Stomach (tissue), 9 donors: ENCODE results near the gene TMCO4. TPM values are rescaled to one million over a fixed set of nuclear protein-coding genes. Genes with fewer than 3 reads are reported as not detected.

ENCODE experiments used
- DNase-seq, 2 donors: peaks; one replicate each; pipeline versions ENCODE4 v3.0.0 to v3.0.0-alpha.2; 2013 to 2019
- H3K27ac ChIP-seq, 5 donors: fragments of 200-600 bp in 4 of 5; sonication (generic) in 4 of 5; one replicate each; pipeline ENCODE4 v1.5.1; 2013 to 2019; ENCODE audit warnings: mild to moderate bottlenecking in 1 of 5, moderate library complexity in 1 of 5
- H3K27me3 ChIP-seq, 3 donors: fragments of 200-600 bp; sonication (generic); one replicate each; pipeline ENCODE4 v1.5.1; 2017 to 2019; ENCODE audit warnings: mixed run types in 1 of 3
- H3K36me3 ChIP-seq, 4 donors: fragments of 200-600 bp; sonication (generic); 1 replicate in 3 of 4; 2 replicates in 1 of 4; pipeline ENCODE4 v1.5.1; 2016 to 2019
- H3K4me1 ChIP-seq, 4 donors: fragments of 200-600 bp; sonication (generic); one replicate each; pipeline ENCODE4 v1.5.1; 2016 to 2019
- H3K4me3 ChIP-seq, 4 donors: fragments of 200-600 bp; sonication (generic) in 3 of 4; one replicate each; pipeline ENCODE4 v1.5.1; 2016 to 2019; ENCODE audit warnings: mild to moderate bottlenecking in 1 of 4
- H3K9me3 ChIP-seq, 4 donors: fragments of 200-600 bp; sonication (generic); one replicate each; pipeline ENCODE4 v1.5.1; 2016 to 2019
- POLR2A ChIP-seq, 4 donors: fragments of 450-650 bp; IDR thresholded peaks; one replicate each; pipeline ENCODE4 v1.6.1; 2016; ENCODE audit warnings: antibody characterized with exemption in 4 of 4, control low read depth in 2 of 4, mild to moderate bottlenecking in 1 of 4, moderate library complexity in 1 of 4
- WGBS, 5 donors: extraction: QIAGEN DNeasy Blood & Tissue Kit in 3 of 5; methylation state at CpG; one replicate each; pipeline versions ENCODE4 v1.1.5 to v1.1.7; 2013 to 2018; 5-methylcytosine and 5-hydroxymethylcytosine counted together
- intact Hi-C: fragments of 100-400 bp; cut with DNase I; formaldehyde crosslinking; loops from one replicate; pipeline ENCODE4 v1.15.1; 2023; ENCODE audit warnings: low total_unique reads
- polyA plus RNA-seq, 3 donors: library from polyadenylated mRNA; stranded (reverse); fragments of 200-250 nt; gene quantifications; one replicate each; pipeline ENCODE4 v1.2.3, GENCODE V29; 2013
- total RNA-seq, 5 donors: library from RNA; depleted of rRNA; stranded (reverse); fragments of >200 nt; gene quantifications; one replicate each; pipeline versions ENCODE4 v1.1.0 to v1.2.3, GENCODE V29; 2014 to 2016
- donor health status: healthy with polysubstance abuse.
- donor health status: Bipolar disorder and iron deficiency.
- donor health status: healthy.

The TMCO4 gene
- total and polyA plus RNA-seq, 8 donors = 5.3 to 326 (median 24.2) TPM

DNA sequence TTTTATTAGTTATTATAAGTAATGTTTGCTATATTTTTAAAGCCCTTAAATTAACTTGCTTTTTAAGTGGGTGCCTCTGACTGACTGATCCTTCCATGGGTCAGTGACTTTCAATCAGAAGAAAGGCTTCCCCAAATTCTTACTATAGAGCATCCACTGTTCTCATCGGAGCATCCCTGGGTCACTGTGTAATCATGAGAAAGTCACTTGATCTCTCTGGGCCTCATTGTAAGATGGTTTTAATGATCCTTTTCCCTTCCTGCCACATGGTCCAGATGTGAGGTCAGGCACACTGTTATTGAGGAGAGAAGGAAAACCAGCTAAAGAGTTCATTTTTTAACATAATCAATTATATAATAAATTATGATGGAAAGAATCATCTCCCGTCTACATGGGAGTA lies 166.6 kb downstream of the TMCO4 start:
- DNase-seq = no peak
- Histone ChIP-seq H3K4me1 (no peaks in the 10 kb centered on the region), H3K27ac (no peak overlapping the region), H3K36me3 (peaks cover 0 to 24% (median 14%) of the 10 kb centered on the region in 4 donors), H3K9me3 (no peaks in the 10 kb centered on the region), H3K27me3 (no peaks in the 10 kb centered on the region), H3K4me3 (no peak overlapping the region)
- intact Hi-C loops = no loop called here
- TF ChIP-seq POLR2A (IDR thresholded peaks at IDR 0.05) = no peak
- 89 to 93% (median 91%) methylated on average over 2 of the region's 2 CpGs for WGBS, 5 donors

Other genes starting within 250 kb of the TMCO4 start
- gene NBL1, start 155.6 kb downstream of the TMCO4 start, total RNA-seq = 100 to 1,000 TPM in 1 of 5 donors, 10 to 100 TPM in 4; 63.2 to 257 (median 83.5) TPM
- 100 to 1,000 TPM; 111 to 200 (median 121) TPM for gene NBL1, start 155.6 kb downstream of the TMCO4 start, polyA plus RNA-seq
- not detected for gene HTR6, start 135.0 kb downstream of the TMCO4 start, total RNA-seq
- gene HTR6, start 135.0 kb downstream of the TMCO4 start, polyA plus RNA-seq = not detected
- 100 to 1,000 TPM in 1 of 5 donors, not detected in 4; 117 TPM for gene RNF186, start 15.4 kb upstream of the TMCO4 start, total RNA-seq
- gene RNF186, start 15.4 kb upstream of the TMCO4 start, polyA plus RNA-seq = under 1 TPM in 1 of 3 donors, not detected in 2; 0.62 TPM
- gene OTUD3, start 82.5 kb upstream of the TMCO4 start, total RNA-seq = 10 to 100 TPM in 1 of 5 donors, 1 to 10 TPM in 4; 1.2 to 13.2 (median 7.1) TPM
- 1 to 10 TPM in 2 of 3 donors, under 1 TPM in 1; 0.93 to 1.9 (median 1.1) TPM for gene OTUD3, start 82.5 kb upstream of the TMCO4 start, polyA plus RNA-seq
- gene PLA2G2E, start 123.7 kb upstream of the TMCO4 start, total RNA-seq = not detected
- not detected for gene PLA2G2E, start 123.7 kb upstream of the TMCO4 start, polyA plus RNA-seq
- 10 to 100 TPM in 3 of 5 donors, 1 to 10 TPM in 2; 2.8 to 52.3 (median 18.5) TPM for gene PLA2G2A, start 179.7 kb upstream of the TMCO4 start, total RNA-seq
- gene PLA2G2A, start 179.7 kb upstream of the TMCO4 start, polyA plus RNA-seq = 10 to 100 TPM; 12.7 to 46.7 (median 30.3) TPM